Upper lobe of right lung (tissue), 1 donor: ENCODE data around the gene RAB31. TPM values are rescaled to one million over a fixed set of nuclear protein-coding genes. Genes with fewer than 3 reads are reported as not detected.

Experiments
- ATAC-seq: fragments of 200-7000 bp; cut with Tn5 transposase; one replicate; pipeline ENCODE4 v1.9.1; 2020; ENCODE audit warnings: mild to moderate bottlenecking, moderate library complexity
- DNase-seq: peaks from one replicate; pipeline ENCODE4 v3.0.0-alpha.2; 2020
- H3K27ac ChIP-seq: fragments of 200-600 bp; one replicate; pipeline ENCODE4 v1.8.0; 2022
- H3K27me3 ChIP-seq: fragments of 200-600 bp; one replicate; pipeline ENCODE4 v1.8.0; 2022; ENCODE audit warnings: mild to moderate bottlenecking
- H3K36me3 ChIP-seq: fragments of 200-600 bp; one replicate; pipeline ENCODE4 v1.8.0; 2022
- H3K4me1 ChIP-seq: fragments of 200-600 bp; one replicate; pipeline ENCODE4 v1.8.0; 2022
- H3K4me3 ChIP-seq: fragments of 200-600 bp; one replicate; pipeline ENCODE4 v1.8.0; 2022; ENCODE audit warnings: mild to moderate bottlenecking
- H3K9me3 ChIP-seq: fragments of 200-600 bp; one replicate; pipeline ENCODE4 v1.8.0; 2022
- CTCF ChIP-seq: fragments of 200-600 bp; IDR thresholded peaks from one replicate; pipeline ENCODE4 v1.8.0; 2022; ENCODE audit warnings: antibody characterized with exemption
- intact Hi-C: fragments of 100-400 bp; cut with DNase I; formaldehyde crosslinking; loops from one replicate; pipeline ENCODE4 v1.11.0; 2022
- total RNA-seq: library from RNA; stranded (reverse); fragmentation: NEBNext Ultra II Directional; extraction: Animal tissue kit (Norgen Biotek cat#: 25700); gene quantifications from one replicate; pipeline ENCODE4 v1.2.1, GENCODE V29; 2021
- donor health status: DM: no; HTN: yes; CAD: no; lungs with severe emphysema.

RAB31 gene
- total RNA-seq, 1 donor from 2014 or later, result 137 TPM

GRCh38 chr18:9775178-9775577 is 67.1 kb downstream of the RAB31 start:
- ATAC-seq (peak; percentile 72), DNase-seq (no peak)
- Histone ChIP-seq H3K27ac (peak overlapping the region; percentile 42), H3K9me3 (no peaks in the 10 kb centered on the region), H3K36me3 (peaks cover 6% of the 10 kb centered on the region), H3K4me3 (no peak overlapping the region), H3K27me3 (no peaks in the 10 kb centered on the region), H3K4me1 (peaks cover 12% of the 10 kb centered on the region)
- intact Hi-C loops, result no loop called here
- TF ChIP-seq CTCF, result no peak

DNA sequence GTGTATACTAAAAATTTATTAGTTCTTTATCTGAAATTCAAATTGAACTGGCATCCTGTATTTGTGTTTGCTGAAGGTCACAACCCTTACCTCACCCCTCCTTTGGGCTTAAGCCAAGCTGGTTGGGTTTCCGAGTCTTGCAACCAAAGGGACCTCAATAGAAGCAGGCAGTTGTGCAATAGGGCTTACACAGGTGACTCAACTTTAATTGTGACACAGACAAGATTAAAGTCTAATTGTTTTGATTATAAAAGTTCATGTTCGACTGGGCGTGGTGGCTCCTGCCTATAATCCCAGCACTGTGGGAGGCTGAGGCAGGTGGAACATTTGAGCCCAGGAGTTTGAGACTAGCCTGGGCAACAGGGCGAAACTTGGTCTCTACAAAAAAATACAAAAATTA is 71.5 kb downstream of the RAB31 start:
- no peak for TF ChIP-seq CTCF
- no peak overlapping the region for H3K4me3 ChIP-seq
- intact Hi-C loops, result no loop called here
- ATAC-seq, result no peak
- H3K9me3 ChIP-seq, result no peaks in the 10 kb centered on the region
- peaks cover 6% of the 10 kb centered on the region for H3K36me3 ChIP-seq
- no peak for DNase-seq
- H3K27me3 ChIP-seq, result no peaks in the 10 kb centered on the region
- no peak overlapping the region for H3K27ac ChIP-seq
- peaks cover 3% of the 10 kb centered on the region for H3K4me1 ChIP-seq

DNA sequence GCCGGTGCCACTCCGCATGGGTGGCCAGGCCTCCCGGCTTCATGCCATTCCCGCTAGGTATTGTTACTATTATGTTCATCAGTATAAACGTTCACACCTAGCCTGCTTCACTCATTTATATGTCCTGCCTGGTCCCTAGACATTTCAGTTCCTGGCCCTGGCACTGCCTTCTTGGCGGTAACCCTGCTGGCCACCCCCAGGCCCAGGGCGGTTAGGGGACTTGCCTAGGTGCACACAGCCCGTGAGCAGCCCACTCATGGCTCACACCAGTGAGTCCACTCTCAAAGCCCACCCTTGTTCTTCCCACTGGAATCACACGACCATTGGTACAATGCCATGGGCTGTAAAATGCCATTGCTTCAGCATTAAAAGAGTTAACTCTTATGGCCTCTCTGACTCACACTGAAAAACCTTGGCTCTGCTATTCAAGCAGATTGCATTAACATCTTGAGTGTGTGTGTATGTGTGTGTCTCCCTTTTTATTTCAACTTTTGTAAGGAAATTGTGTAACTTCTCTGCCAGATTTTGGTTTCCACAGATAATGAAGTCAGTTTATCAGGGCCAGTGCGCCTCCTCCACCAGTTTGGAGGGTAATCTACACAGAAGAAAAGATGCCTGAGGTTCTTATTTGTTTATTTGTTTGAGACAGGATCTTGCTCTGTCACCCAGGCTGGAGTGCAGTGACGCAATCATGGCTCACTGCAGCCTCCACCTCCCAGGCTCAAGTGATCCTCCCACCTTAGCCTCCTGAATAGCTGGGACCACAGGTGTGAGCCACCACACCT is 74.2 kb downstream of the RAB31 start:
- H3K36me3 ChIP-seq, result no peaks in the 10 kb centered on the region
- no peak for TF ChIP-seq CTCF
- DNase-seq (no peak), ATAC-seq (peak; percentile 81)
- no peaks in the 10 kb centered on the region for H3K27me3 ChIP-seq
- no peaks in the 10 kb centered on the region for H3K9me3 ChIP-seq
- intact Hi-C loops, result no loop called here
- H3K27ac ChIP-seq, result peak overlapping the region; percentile 38
- H3K4me3 ChIP-seq, result no peak overlapping the region
- H3K4me1 ChIP-seq, result peaks cover 3% of the 10 kb centered on the region

DNA sequence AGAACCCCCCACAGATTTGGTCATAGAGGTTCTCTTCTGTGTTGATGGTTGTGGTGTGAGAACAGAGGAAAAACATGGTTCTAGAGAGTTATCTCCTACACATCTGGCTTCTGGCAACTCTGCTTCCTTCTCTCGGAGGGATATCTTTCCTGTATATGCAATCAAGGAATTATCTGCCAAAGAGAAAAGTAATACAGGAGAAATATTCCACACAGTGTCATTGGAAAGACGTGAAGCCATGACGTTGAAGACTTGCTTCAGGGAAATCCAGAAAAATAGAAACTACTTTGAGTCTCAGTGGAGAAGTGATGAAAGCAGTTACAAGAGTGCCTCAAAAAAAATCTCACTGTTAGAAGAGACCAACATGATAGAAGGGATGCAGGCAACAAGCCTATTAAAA is 78.5 kb downstream of the RAB31 start:
- ATAC-seq, result no peak
- intact Hi-C loops, result no loop called here
- no peak for TF ChIP-seq CTCF

GRCh38 chr18:9787036-9787435 is 78.9 kb downstream of the RAB31 start:
- no peak overlapping the region for H3K27ac ChIP-seq
- no peak for TF ChIP-seq CTCF
- no peaks in the 10 kb centered on the region for H3K36me3 ChIP-seq
- intact Hi-C loops, result no loop called here
- H3K4me3 ChIP-seq, result no peak overlapping the region
- H3K27me3 ChIP-seq, result no peaks in the 10 kb centered on the region
- ATAC-seq, result no peak
- peaks cover 2% of the 10 kb centered on the region for H3K4me1 ChIP-seq
- DNase-seq, result no peak
- no peaks in the 10 kb centered on the region for H3K9me3 ChIP-seq

More for the DNA sequence above, 78.5 kb downstream of the RAB31 start:
- no peaks in the 10 kb centered on the region for H3K9me3 ChIP-seq
- H3K27me3 ChIP-seq, result no peaks in the 10 kb centered on the region
- no peak overlapping the region for H3K4me3 ChIP-seq
- DNase-seq, result no peak
- H3K36me3 ChIP-seq, result no peaks in the 10 kb centered on the region
- H3K4me1 ChIP-seq, result peaks cover 3% of the 10 kb centered on the region
- H3K27ac ChIP-seq, result no peak overlapping the region

DNA sequence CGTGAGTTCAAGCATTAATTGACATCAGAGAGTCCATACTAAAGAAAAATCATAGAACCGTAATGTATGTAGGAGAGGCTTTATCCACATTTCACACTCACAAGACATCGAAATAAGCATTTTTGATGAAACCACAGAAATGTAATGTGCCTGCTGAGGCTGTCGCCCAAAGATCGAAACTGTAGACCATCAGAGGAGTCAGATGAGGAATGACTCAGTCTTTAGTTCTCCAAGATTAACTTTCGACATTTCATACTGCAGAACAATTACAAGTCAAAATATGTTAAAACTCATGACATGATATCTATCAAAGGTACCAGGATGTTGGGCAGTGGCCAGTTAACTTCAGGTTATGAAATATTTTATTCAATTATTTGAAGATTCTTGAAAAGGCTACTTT is 79.6 kb downstream of the RAB31 start:
- ATAC-seq (peak; percentile 69), DNase-seq (no peak)
- Histone ChIP-seq H3K36me3 (no peaks in the 10 kb centered on the region), H3K27me3 (no peaks in the 10 kb centered on the region), H3K4me1 (no peaks in the 10 kb centered on the region), H3K27ac (no peak overlapping the region), H3K9me3 (no peaks in the 10 kb centered on the region), H3K4me3 (no peak overlapping the region)
- intact Hi-C loops, result no loop called here
- TF ChIP-seq CTCF, result no peak
